Hepatocyte (in vitro differentiated cells): ENCODE measurements around the gene GLT1D1.

Experiments used
- CTCF ChIP-seq: fragments of 200-600 bp; sonication (generic); IDR thresholded peaks from 2 replicates; pipeline ENCODE4 v1.5.1; 2016; ENCODE audit warnings: antibody characterized with exemption, mild to moderate bottlenecking; ENCODE audit not compliant: poor library complexity
- EZH2 ChIP-seq: fragments of 200-600 bp; sonication (generic); IDR thresholded peaks from 2 replicates; pipeline ENCODE4 v1.6.1; 2016; ENCODE audit warnings: antibody characterized with exemption, mild to moderate bottlenecking, borderline replicate concordance
- EZH2phosphoT487 ChIP-seq: fragments of 200-600 bp; sonication (generic); IDR thresholded peaks from one replicate; pipeline ENCODE4 v1.6.1; 2018; ENCODE audit warnings: antibody characterized with exemption, mild to moderate bottlenecking, low read depth, moderate library complexity; ENCODE audit not compliant: unreplicated experiment, severe bottlenecking

DNA sequence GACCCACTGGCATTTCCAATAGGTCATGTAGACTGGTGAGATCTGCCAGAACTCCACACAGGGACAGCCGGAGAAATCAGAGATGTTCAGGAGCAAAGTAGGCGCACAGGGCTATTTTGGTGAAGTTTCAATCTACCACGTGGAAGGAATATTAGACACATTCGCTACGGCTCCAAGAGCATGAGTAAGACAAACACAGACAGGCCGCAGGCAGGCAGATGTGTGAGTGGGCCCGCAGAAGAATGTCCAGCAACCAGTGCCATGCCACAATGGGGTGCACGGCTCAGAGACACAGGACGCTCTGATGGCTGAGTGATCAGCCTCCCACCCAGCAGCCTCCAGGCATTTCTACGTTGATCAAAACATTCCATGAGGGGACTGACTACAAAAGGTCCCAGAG is 39.9 kb upstream of the GLT1D1 start:
- TF ChIP-seq CTCF: no peak
- no peak for TF ChIP-seq EZH2
- TF ChIP-seq EZH2phosphoT487: no peak
